Stimulated activated CD8-positive, alpha-beta memory T cell treated with anti-CD3 and anti-CD28 coated beads, Interleukin-4, amount 100 ng/mL, for 48 hours (primary cell): ENCODE measurements around the gene BGN.

Experiments
- DNase-seq: peaks from one replicate; pipeline ENCODE4 v3.0.0-alpha.2; 2020

The BGN gene

GRCh38 chrX:153537526-153538295, 42.9 kb downstream of the BGN start:
- DNase-seq: no peak

DNA sequence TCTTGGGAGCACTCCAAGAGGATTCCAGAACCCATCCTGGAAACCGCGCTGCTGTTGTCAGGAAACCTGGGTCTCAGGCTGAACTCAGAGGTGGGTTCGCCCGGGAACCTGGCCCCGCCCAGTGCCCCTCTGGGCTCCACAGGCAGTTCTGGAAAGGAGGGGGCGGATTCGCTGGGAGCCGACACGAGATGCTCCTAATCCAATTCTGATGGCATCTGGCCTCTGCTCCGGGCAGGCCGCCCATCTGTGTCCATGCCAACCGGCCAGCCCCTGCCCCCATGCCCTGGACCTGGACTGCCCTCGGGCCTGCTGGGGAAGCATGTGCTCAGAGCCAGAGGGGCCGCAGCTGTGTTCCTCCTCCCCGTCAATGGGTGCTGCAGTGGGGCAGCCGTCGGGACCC, 43.6 kb downstream of the BGN start:
- DNase-seq: no peak

DNA sequence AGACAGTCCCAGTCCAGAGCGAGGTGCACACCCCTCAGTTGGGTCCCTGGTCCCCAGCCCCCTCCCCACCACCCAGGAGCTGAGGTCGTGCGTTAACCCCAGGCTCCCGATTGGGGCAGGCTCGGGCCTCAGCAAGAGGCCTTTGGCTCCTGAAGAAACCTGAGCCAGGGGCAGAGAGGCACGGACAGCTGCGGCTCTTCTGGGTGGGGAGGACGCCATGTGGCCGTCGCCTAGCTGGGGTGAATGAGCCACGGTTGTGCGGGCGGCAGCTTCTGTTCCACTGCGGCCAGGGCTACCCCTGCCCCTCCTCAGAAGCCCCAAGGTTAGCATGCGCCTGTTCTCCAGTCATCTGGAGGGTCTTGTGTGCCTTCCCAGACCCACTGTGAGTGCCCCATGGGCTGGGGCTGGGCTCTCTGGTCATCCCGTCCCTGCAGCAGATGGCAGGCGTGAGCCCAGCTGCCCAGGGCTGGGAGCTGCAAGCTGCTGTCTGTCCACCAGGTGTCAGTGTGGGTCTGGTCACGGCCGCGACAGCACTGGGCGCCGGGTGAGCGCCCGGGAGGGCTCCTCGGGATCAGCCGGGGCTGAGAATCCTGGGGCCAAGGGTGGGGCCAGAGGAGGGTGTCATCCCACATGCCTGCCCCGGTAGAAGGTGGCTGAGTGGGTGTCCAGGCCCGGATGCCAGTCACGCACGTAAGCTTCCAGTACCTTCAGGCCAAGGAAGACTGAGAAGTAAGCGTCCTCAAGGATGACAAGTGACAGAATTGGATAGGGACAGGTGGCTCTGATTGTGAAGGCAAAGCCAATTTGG, 44.6 kb downstream of the BGN start:
- DNase-seq: peak; percentile 77

- DNase-seq: no peak
Observed at GRCh38 chrX:153539979-153540358, 45.2 kb downstream of the BGN start.

DNA sequence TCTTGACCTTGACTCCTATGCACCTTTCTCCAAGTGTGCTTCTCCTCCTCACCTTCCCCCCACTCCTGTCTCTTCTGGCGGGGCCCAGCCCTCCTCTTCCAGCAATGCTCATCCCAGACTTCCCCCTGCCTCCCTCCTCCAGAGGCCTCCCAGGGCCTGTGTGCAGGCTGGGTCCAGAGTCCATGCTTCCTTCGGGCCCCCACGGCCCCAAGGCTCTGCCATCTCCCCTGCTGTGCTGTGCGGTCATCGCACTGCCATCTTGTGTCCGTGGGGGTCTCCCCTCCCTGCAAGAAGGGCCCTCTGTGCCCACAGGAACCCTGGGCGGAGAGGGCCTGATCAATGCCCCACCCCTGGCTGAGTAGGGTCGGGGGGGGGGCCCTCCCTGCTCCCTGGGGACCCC, 49.9 kb downstream of the BGN start:
- DNase-seq: no peak

- DNase-seq: no peak
Observed at GRCh38 chrX:153546386-153546785, 51.6 kb downstream of the BGN start.

GRCh38 chrX:153547195-153547594, 52.4 kb downstream of the BGN start:
- DNase-seq: no peak

DNA sequence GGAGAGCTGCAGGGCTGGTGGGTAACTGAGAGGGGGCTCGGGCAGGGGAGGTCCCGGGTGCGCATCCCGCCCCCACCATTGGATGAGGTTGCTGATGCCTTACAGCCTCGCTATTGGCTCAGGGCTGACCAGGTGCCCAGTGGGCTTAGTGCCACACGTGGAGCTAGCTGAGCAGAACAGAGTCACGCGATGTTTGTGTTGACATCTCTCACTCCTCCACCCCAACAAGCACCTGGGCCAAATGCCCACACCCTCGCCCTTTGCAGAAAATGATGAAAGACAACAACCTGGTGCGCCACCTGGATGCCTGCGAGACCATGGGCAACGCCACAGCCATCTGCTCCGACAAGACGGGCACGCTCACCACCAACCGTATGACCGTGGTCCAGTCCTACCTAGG, 54.5 kb downstream of the BGN start:
- DNase-seq: no peak

- DNase-seq: no peak
Observed at GRCh38 chrX:153549807-153550206, 55.0 kb downstream of the BGN start.

GRCh38 chrX:153551135-153551534, 56.4 kb downstream of the BGN start:
- DNase-seq: no peak

DNA sequence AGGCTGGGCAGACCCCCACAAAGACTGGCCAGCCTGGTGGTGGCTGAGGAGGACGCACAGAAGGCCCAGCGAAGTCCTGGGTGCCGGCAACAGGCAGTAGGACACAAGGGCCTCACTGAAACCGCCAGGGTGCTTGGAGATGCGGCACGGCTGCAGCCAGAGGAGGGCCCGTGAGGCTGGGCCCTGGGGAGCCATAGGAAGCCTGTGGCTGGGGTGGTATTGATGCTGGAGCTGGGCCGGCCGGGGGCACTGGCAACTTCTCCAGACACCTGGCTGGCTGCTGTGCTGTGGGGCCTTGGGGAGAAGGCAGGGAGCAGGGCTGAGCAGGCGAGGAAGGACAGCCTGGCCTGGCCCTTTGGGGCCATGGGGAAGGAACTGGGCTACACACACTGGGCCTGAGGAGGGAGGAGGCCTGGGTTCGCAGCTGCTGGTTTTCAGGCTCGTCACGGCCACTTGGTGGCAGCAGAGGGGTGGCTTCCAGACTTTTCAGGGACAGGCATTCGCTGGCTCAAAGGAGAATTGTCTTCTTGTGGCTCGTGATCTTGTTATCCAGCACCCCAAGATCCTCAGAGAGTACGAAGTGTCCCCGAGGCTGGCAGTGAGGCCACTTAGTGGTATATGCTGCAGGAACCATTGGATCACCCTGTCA, 59.9 kb downstream of the BGN start:
- DNase-seq: peak; percentile 69

GRCh38 chrX:153556767-153557166, 62.0 kb downstream of the BGN start:
- no peak for DNase-seq

DNA sequence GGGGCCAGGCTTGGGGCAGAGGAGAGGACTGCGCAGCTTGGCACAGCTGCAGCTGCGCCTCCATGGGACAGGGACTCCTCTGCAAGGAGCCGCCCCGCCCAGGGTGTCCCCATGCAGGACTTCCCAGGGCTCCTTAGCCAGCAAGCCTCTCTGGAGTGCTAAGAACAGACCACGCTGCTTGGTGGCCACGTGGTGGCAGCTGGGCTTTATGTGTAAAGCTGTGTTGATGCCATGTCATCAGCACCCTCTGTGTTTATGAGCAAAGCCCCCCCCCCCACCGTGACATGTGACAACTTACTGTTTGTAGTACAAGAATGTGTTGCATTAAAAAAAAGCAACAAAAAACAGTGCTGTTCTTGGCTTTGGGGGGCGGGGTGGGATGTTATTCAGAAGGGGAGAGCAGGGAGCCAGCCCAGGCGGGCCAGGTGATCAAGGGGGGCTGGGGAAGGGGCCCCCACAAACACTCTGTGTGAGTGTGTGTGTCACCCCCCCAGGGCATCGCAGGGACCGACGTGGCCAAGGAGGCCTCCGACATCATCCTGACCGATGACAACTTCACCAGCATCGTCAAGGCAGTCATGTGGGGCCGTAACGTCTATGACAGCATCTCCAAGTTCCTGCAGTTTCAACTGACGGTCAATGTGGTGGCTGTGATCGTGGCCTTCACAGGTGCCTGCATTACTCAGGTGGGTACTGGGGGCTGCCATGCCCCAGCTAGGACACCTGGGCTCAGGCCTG, 63.0 kb downstream of the BGN start:
- DNase-seq: no peak
